ENCODE measurements around the gene ESR1. TPM values are rescaled to one million over a fixed set of nuclear protein-coding genes. Genes with fewer than 3 reads are reported as not detected.

The ESR1 gene
- total RNA-seq, 2 donors from 2014 or later: 2.4 to 4.9 TPM

- DNase-seq: peak; percentile 62
- ATAC-seq: peak; percentile 73 to 81
- intact Hi-C loops (cut with DNase I): no loop called here
Observed at GRCh38 chr6:152100183-152100618, 292.7 kb downstream of the ESR1 start.

DNA sequence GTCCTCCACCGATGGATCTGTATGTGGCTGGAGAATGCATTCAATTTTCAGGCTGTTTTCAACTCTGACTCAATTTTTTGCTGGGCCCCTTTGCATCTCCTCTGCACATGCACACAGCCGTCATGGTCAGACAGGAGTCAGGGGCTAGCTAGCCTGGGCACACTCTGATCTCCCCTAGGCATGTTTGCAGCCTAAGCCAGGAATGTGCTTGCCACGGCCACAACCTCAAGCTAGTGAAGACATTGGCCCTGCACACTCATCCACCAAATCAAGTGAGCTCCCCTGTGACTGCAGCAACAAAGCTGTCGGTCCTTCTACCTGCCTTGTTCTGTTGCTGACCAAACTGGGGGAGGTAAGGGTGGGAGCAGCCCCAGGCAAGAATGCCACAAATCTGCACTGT is 300.5 kb downstream of the ESR1 start:
- DNase-seq: no peak
- intact Hi-C loops (cut with DNase I): no loop called here
- ATAC-seq: no peak

GRCh38 chr6:152110886-152111820 is 303.7 kb downstream of the ESR1 start:
- ATAC-seq (peak; percentile 82 to 89), DNase-seq (peak; percentile 53)
- intact Hi-C loops (cut with DNase I): no loop called here

GRCh38 chr6:152112491-152113261 is 305.2 kb downstream of the ESR1 start:
- ATAC-seq (peak; percentile 35 to 51), DNase-seq (peak; percentile 83)
- intact Hi-C loops (cut with DNase I): no loop called here

- DNase-seq (no peak), ATAC-seq (no peak)
- intact Hi-C loops (cut with DNase I): no loop called here
Observed at GRCh38 chr6:152117156-152118133, 310.0 kb downstream of the ESR1 start.

DNA sequence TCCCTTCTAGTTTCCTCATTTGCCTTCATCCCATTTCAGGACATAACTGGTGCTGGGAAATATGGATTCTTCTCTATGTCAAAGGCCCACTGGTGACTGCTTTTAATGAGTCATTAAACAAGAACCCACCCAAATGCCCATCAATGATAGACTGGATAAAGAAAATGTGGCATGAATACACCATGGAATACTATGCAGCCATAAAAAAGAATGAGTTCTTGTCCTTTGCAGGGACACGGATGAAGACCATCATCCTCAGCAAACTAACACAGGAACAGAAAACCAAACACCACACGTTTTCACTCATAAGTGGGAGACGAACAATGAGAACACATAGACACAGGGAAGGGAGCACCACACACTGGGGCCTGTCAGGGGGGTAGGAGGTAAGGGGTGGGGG is 310.7 kb downstream of the ESR1 start:
- DNase-seq: no peak
- no peak for ATAC-seq
- intact Hi-C loops (cut with DNase I): no loop called here

GRCh38 chr6:152118678-152119077 is 311.2 kb downstream of the ESR1 start:
- intact Hi-C loops (cut with DNase I): no loop called here
- DNase-seq (no peak), ATAC-seq (no peak)

DNA sequence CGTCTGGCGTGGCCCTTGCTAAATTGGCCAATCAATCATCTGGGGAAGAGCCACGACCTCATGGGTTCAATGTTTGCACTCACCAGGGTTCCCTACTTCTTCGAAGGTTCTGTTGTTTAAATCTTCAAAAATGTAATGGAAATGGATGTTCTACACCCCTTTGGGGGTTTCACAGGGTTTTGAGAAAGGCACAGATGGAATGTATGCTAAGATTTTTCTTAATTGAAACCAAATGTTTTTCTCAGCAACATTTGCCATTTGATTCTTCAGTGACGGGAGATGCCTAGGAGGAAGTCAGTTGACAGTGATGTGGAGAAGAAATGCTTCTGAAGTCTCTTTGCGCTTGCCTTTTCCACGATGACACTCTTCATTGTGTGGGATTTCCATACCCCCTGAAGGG is 312.3 kb downstream of the ESR1 start:
- DNase-seq (no peak), ATAC-seq (no peak)
- intact Hi-C loops (cut with DNase I): loop anchor here (5.0 to 10.0 kb wide), 2 partner anchors 353 to 445 kb away; no protein-coding TSS in a partner anchor

DNA sequence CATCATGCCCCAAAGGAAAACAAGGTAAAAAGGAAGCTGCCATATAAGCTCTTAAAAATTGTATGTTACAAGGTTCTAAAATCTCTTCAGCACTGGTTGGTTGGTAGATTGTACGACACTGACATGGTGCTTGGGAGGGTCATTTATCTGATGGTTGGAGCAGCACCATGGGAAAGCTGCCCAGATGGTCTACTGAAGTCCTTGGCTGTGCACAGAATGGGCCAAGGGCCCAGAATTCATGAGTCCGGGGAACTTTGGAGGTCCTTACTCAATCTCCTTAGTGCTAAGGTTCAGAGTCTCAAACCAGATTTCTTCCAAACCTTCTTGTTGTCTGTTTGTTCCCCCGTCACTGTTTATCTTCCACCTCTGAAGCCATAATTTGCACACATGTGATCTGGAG is 314.4 kb downstream of the ESR1 start:
- no peak for DNase-seq
- intact Hi-C loops (cut with DNase I): loop anchor here (5.0 to 10.0 kb wide), 2 partner anchors 355 to 447 kb away; no protein-coding TSS in a partner anchor
- peak; percentile 37 to 76 for ATAC-seq

GRCh38 chr6:152122434-152122833 is 315.0 kb downstream of the ESR1 start:
- intact Hi-C loops (cut with DNase I): loop anchor here (5.0 to 10.0 kb wide), 2 partner anchors 355 to 448 kb away; no protein-coding TSS in a partner anchor
- DNase-seq (no peak), ATAC-seq (no peak)

GRCh38 chr6:152123076-152123475 is 315.6 kb downstream of the ESR1 start:
- ATAC-seq (no peak), DNase-seq (no peak)
- intact Hi-C loops (cut with DNase I): loop anchor here (5.0 to 10.0 kb wide), 2 partner anchors 356 to 448 kb away; no protein-coding TSS in a partner anchor

DNA sequence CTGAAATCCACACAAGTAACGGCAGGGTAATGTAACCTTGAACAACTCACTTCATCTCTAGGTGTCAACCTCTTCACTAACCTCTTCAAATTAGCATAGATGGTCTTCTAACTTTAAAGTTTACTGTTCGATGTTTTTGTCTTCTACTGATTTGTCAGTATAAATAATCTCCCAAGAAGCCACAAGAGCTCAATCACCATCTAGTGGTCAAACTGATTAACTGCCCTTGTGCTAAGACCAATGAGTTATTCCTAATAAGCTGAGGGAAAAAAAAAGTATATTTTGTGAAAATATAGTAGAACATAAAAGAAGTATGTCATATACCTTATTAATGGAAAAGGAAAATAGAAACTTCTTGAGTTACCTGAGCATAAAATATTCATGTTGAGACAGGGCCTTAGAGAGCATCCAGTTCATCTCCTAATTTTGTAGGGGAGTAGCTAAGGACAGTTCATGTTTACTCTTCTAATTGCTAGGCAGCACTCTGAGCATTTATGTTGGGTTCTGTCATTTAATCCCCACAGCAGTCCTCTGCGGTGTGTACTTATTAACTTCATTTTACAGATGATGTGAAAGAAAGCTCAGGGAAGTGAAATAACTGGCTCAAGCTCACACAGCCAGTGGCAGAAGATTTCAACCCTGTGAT is 317.1 kb downstream of the ESR1 start:
- DNase-seq: no peak
- ATAC-seq: peak; percentile 46 to 49
- intact Hi-C loops (cut with DNase I): loop anchor here (5.0 to 10.0 kb wide), 2 partner anchors 357 to 450 kb away; no protein-coding TSS in a partner anchor

GRCh38 chr6:152127432-152128165 is 320.1 kb downstream of the ESR1 start:
- ATAC-seq (peak in 1 of 2 donors; percentile 9), DNase-seq (no peak)
- intact Hi-C loops (cut with DNase I): loop anchor here in 1 of 2 donors (10.0 kb wide), 1 partner anchor 453 kb away; no protein-coding TSS in a partner anchor

- DNase-seq (no peak), ATAC-seq (peak; percentile 62 to 79)
- intact Hi-C loops (cut with DNase I): loop anchor here in 1 of 2 donors (10.0 kb wide), 1 partner anchor 455 kb away; no protein-coding TSS in a partner anchor
Observed at GRCh38 chr6:152129691-152130151, 322.2 kb downstream of the ESR1 start.

DNA sequence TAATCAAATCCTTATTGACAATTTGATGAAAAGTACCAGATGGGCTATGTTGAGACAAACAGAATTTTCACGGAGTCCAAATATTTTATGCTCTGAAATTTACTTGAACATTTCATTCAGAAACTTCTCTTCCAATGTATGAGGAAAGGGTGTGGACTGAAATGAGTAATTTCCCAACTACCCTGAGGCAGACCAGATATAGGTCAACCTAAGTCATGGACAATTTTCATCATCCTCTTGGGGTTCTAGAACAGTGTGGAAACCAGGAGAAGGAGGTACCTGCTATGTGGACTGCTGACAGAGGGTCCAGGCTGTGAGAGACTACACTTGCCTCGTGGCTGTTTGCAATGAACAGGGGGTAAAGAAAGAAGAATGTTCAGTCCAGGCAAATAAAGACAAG is 323.0 kb downstream of the ESR1 start:
- ATAC-seq: peak in 1 of 2 donors; percentile 58
- intact Hi-C loops (cut with DNase I): no loop called here
- DNase-seq: no peak

DNA sequence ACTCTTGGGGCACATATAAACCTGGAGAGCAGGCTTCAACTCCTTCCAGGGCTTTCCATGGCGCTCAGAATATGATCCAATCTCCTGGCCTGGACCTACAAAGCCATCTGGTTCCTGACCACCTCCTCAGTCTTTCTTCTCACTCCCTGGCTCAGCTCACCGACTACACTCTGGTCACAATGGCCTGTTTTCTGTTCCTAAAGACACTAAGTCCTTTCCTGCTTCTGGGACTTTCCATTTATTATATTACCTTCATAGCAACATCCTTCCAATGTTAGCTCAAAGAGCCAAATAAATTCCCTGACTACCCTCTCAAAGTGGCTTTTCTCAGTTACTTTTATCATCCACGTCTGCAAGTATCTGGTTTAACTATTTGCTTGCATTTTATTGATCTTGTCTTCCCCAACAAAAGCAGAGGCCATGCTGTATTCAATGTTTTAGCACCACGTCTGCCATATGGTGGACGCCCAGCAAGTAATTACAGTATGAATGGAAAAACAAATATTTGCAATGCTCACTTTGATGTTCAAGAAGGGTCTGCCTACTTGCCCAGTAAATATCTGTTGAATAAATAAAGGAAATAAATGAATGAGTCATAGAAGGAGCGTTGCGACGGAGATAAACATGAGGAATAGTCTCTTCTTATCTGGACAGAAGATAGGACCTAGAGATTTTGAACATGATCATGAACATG is 328.4 kb downstream of the ESR1 start:
- no peak for ATAC-seq
- DNase-seq: no peak
- intact Hi-C loops (cut with DNase I): no loop called here

- intact Hi-C loops (cut with DNase I): no loop called here
- DNase-seq: no peak
- peak in 1 of 2 donors; percentile 68 for ATAC-seq
Observed at GRCh38 chr6:152136449-152136825, 329.0 kb downstream of the ESR1 start.

Measured in left cardiac atrium (tissue), 4 donors.